CD14-positive monocyte (primary cell): ENCODE results near the gene TBXAS1. TPM values are rescaled to one million over a fixed set of nuclear protein-coding genes. Genes with fewer than 3 reads are reported as not detected.
A peak's percentile ranks its signal among the peaks of the same experiment; 100 is the strongest.

ENCODE experiments used
- DNase-seq, 3 donors: peaks; one replicate each; pipeline ENCODE4 v3.0.0-alpha.2; 2011 to 2022
- H2AFZ ChIP-seq: 2 replicates; pipeline ENCODE4 v1.6.0; 2012; ENCODE audit warnings: mild to moderate bottlenecking, low read depth, low read length, inconsistent platforms; ENCODE audit not compliant: insufficient read depth, poor library complexity, severe bottlenecking
- H3K27ac ChIP-seq, 2 donors: 1 replicate in 1 of 2; 2 replicates in 1 of 2; pipeline ENCODE4 v1.5.1; 2012 to 2013; ENCODE audit warnings: low read length in 2 of 2, control low read depth in 1 of 2, inconsistent platforms in 1 of 2, low read depth in 1 of 2, mild to moderate bottlenecking in 1 of 2
- H3K27me3 ChIP-seq, 2 donors: one replicate each; pipeline versions ENCODE4 v1.6.0 to v1.6.1; 2011 to 2013; ENCODE audit warnings: low read length in 2 of 2; ENCODE audit not compliant: control insufficient read depth in 2 of 2, insufficient read depth in 2 of 2
- H3K36me3 ChIP-seq, 2 donors: replicated peaks in 1 of 2; 1 replicate in 1 of 2; 2 replicates in 1 of 2; pipeline versions ENCODE4 v1.5.1 to v1.6.1; 2012 to 2013; ENCODE audit warnings: low read length in 2 of 2, control low read depth in 1 of 2, inconsistent platforms in 1 of 2, mild to moderate bottlenecking in 1 of 2; ENCODE audit not compliant: insufficient read depth in 2 of 2, control insufficient read depth in 1 of 2
- H3K4me1 ChIP-seq, 2 donors: 1 replicate in 1 of 2; 2 replicates in 1 of 2; pipeline versions ENCODE4 v1.5.1 to v1.6.1; 2012 to 2013; ENCODE audit warnings: low read length in 2 of 2, control low read depth in 1 of 2, inconsistent platforms in 1 of 2, mild to moderate bottlenecking in 1 of 2, moderate library complexity in 1 of 2; ENCODE audit not compliant: insufficient read depth in 2 of 2, control insufficient read depth in 1 of 2
- H3K4me2 ChIP-seq: replicated peaks from 2 replicates; pipeline ENCODE3; 2012; ENCODE audit warnings: low read length, moderate library complexity, mild to moderate bottlenecking; ENCODE audit not compliant: poor library complexity, severe bottlenecking; ENCODE audit errors: extremely low read depth
- H3K4me3 ChIP-seq, 3 experiments: fragments of 200-600 bp in 1 of 3; sonication (generic) in 1 of 3; replicated peaks in 1 of 3; 1 replicate in 2 of 3; 2 replicates in 1 of 3; pipeline ENCODE4 v1.5.1; 2011 to 2013; ENCODE audit warnings: low read length in 3 of 3, mild to moderate bottlenecking in 3 of 3, control low read depth in 2 of 3, low read depth in 2 of 3, inconsistent platforms in 1 of 3, moderate library complexity in 1 of 3
- H3K79me2 ChIP-seq: 2 replicates; pipeline ENCODE4 v1.6.0; 2012; ENCODE audit warnings: mild to moderate bottlenecking, control low read depth, inconsistent platforms, low read length, moderate library complexity; ENCODE audit not compliant: insufficient read depth
- H3K9ac ChIP-seq: 2 replicates; pipeline ENCODE4 v1.6.0; 2017; ENCODE audit warnings: low read length, mild to moderate bottlenecking; ENCODE audit not compliant: insufficient read depth, poor library complexity, severe bottlenecking
- H3K9me3 ChIP-seq, 2 donors: replicated peaks in 1 of 2; 1 replicate in 1 of 2; 2 replicates in 1 of 2; pipeline versions ENCODE4 v1.5.1 to v1.6.1; 2012 to 2013; ENCODE audit warnings: low read length in 2 of 2, control low read depth in 1 of 2; ENCODE audit not compliant: control insufficient read depth in 1 of 2, insufficient read depth in 1 of 2
- H4K20me1 ChIP-seq: 2 replicates; pipeline ENCODE4 v1.6.0; 2012; ENCODE audit warnings: mild to moderate bottlenecking, low read length, control low read depth, moderate library complexity; ENCODE audit not compliant: insufficient read depth
- H3K27ac Mint-ChIP-seq, 7 donors: one replicate each; pipeline ENCODE4 v1.8.0; 2020; ENCODE audit warnings: mild to moderate bottlenecking in 7 of 7, mixed read lengths in 7 of 7, moderate library complexity in 6 of 7, inconsistent platforms in 2 of 7
- H3K27me3 Mint-ChIP-seq, 3 donors: one replicate each; pipeline ENCODE4 v1.8.0; 2021 to 2022; ENCODE audit warnings: low read depth in 3 of 3, mild to moderate bottlenecking in 3 of 3, mixed read lengths in 3 of 3, moderate library complexity in 3 of 3, inconsistent platforms in 1 of 3
- H3K36me3 Mint-ChIP-seq, 2 donors: one replicate each; pipeline ENCODE4 v1.8.0; 2020; ENCODE audit warnings: mixed read lengths in 2 of 2, inconsistent platforms in 1 of 2, mild to moderate bottlenecking in 1 of 2
- H3K4me1 Mint-ChIP-seq: one replicate; pipeline ENCODE4 v1.8.0; 2020; ENCODE audit warnings: mild to moderate bottlenecking, mixed read lengths
- H3K4me3 Mint-ChIP-seq, 2 donors: one replicate each; pipeline ENCODE4 v1.8.0; 2020; ENCODE audit warnings: mild to moderate bottlenecking in 2 of 2, mixed read lengths in 2 of 2, moderate library complexity in 1 of 2
- H3K9me3 Mint-ChIP-seq, 7 donors: one replicate each; pipeline ENCODE4 v1.8.0; 2020 to 2022; ENCODE audit warnings: mixed read lengths in 7 of 7, mild to moderate bottlenecking in 6 of 7, moderate library complexity in 6 of 7, inconsistent platforms in 2 of 7
- CTCF ChIP-seq: fragments of 200-600 bp; IDR thresholded peaks from one replicate; pipeline ENCODE4 v1.8.0; 2022; ENCODE audit warnings: antibody characterized with exemption, mild to moderate bottlenecking
- WGBS: methylation state at CpG from one replicate; pipeline ENCODE4 v1.1.5; 2013; ENCODE audit warnings: missing lambda C conversion rate; ENCODE audit not compliant: insufficient coverage; 5-methylcytosine and 5-hydroxymethylcytosine counted together
- intact Hi-C, 2 donors: fragments of 100-400 bp; cut with micrococcal nuclease; formaldehyde crosslinking; loops; one replicate each; pipeline versions ENCODE4 v1.15.0 to v1.15.1; 2023
- polyA plus RNA-seq, 3 donors: library from polyadenylated mRNA; depleted of rRNA in 1 of 3; unstranded in 2 of 3; stranded (reverse) in 1 of 3; fragments of 300-500 nt in 2 of 3; fragments of >200 nt in 1 of 3; fragmentation: Illumina TruSeq in 2 of 3; gene quantifications; 1 replicate in 2 of 3; 2 replicates in 1 of 3; pipeline ENCODE4 v1.2.3, GENCODE V29; 2012 to 2021

Gene TBXAS1
- polyA plus RNA-seq, 3 donors: 289 to 335 (median 298) TPM

GRCh38 chr7:139895141-139895829 lies 66.2 kb downstream of the TBXAS1 start:
- 95% methylated on average over 6 of the region's 6 CpGs for WGBS
- peak overlapping the region in 1 of 2 donors; percentile 39 for H3K27ac ChIP-seq
- no peak overlapping the region for H3K4me3 Mint-ChIP-seq
- peak overlapping the region in 6 of 7 donors; percentile 10 to 79 (median 40) for H3K27ac Mint-ChIP-seq
- H4K20me1 ChIP-seq: peaks cover 86% of the 10 kb centered on the region
- peaks cover 0 to 6% (median 0%) of the 10 kb centered on the region in 3 donors for H3K27me3 Mint-ChIP-seq
- no peak overlapping the region for H3K9ac ChIP-seq
- no peaks in the 10 kb centered on the region for H3K9me3 ChIP-seq
- no peak for TF ChIP-seq CTCF
- no peak overlapping the region for H2AFZ ChIP-seq
- H3K36me3 ChIP-seq: peaks cover 15 to 83% of the 10 kb centered on the region in 2 donors
- H3K4me1 Mint-ChIP-seq: peaks cover 59% of the 10 kb centered on the region
- H3K4me2 ChIP-seq: no peak overlapping the region
- no peak overlapping the region for H3K4me3 ChIP-seq
- H3K9me3 Mint-ChIP-seq: no peaks in the 10 kb centered on the region
- H3K36me3 Mint-ChIP-seq: peaks cover 69 to 86% of the 10 kb centered on the region in 2 donors
- peaks cover 57 to 58% of the 10 kb centered on the region in 2 donors for H3K4me1 ChIP-seq
- peaks cover 49% of the 10 kb centered on the region for H3K79me2 ChIP-seq
- DNase-seq: no peak
- intact Hi-C loops: no loop called here
- no peaks in the 10 kb centered on the region for H3K27me3 ChIP-seq

- TF ChIP-seq CTCF: no peak
Measured at GRCh38 chr7:139896288-139896687, 67.2 kb downstream of the TBXAS1 start.

More at GRCh38 chr7:139896288-139896687, 67.2 kb downstream of the TBXAS1 start:
- Mint-ChIP-seq H3K4me1 (peaks cover 68% of the 10 kb centered on the region), H3K36me3 (peaks cover 63 to 77% of the 10 kb centered on the region in 2 donors), H3K9me3 (no peaks in the 10 kb centered on the region), H3K27ac (peak overlapping the region in 1 of 7 donors; percentile 85), H3K4me3 (no peak overlapping the region), H3K27me3 (peaks cover 0 to 7% (median 0%) of the 10 kb centered on the region in 3 donors)
- no peaks in the 10 kb centered on the region for H3K27me3 ChIP-seq
- no peak overlapping the region for H3K4me2 ChIP-seq
- H3K27ac ChIP-seq: peak overlapping the region in 1 of 2 donors; percentile 39
- peaks cover 49% of the 10 kb centered on the region for H3K79me2 ChIP-seq
- H3K4me1 ChIP-seq: peaks cover 67 to 68% of the 10 kb centered on the region in 2 donors
- H3K36me3 ChIP-seq: peaks cover 8 to 75% of the 10 kb centered on the region in 2 donors
- H3K9ac ChIP-seq: no peak overlapping the region
- H4K20me1 ChIP-seq: peaks cover 82% of the 10 kb centered on the region
- no peak for DNase-seq
- H3K9me3 ChIP-seq: no peaks in the 10 kb centered on the region
- intact Hi-C loops: no loop called here
- no peak overlapping the region for H2AFZ ChIP-seq
- no peak overlapping the region for H3K4me3 ChIP-seq
- 86% methylated on average over 2 of the region's 3 CpGs for WGBS
